PFSK-1 (cell line): ENCODE measurements around the gene SAP130.

ENCODE experiments used
- POLR2AphosphoS5 ChIP-seq: IDR thresholded peaks from 2 replicates; pipeline ENCODE4 v1.6.1; 2012; ENCODE audit warnings: low read depth, mild to moderate bottlenecking, control low read depth, low read length, moderate library complexity
- TF ChIP-seq, protein P1 (sequence below), 2 experiments: IDR thresholded peaks; 2 replicates each; pipeline versions ENCODE4 v1.6.1 to v1.8.0; 2011 to 2012; ENCODE audit warnings: low read depth in 2 of 2, low read length in 2 of 2, control low read depth in 1 of 2, inconsistent platforms in 1 of 2, mild to moderate bottlenecking in 1 of 2, moderate library complexity in 1 of 2; ENCODE audit not compliant: insufficient read depth in 1 of 2

DNA sequence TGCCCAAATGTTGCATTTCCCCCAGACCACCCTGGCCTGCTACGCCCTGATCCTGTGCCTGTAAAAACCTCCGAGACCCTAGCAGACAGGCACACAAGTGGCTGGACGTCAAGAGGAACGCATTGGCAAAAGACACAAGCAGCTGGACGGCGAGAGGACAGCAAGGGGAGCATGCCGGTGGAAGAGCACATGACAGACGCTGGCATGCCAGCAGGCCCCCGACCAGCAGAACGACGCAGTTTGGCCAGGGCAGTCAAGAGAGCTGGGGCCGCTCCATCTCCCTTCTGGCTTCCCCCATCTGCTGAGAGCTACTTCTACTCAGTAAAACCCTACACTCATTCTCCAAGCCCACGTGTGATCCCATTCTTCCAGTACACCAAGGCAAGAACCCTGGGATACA is 42.1 kb downstream of the SAP130 start:
- no peak for TF ChIP-seq POLR2AphosphoS5
- TF ChIP-seq, protein P1, sequence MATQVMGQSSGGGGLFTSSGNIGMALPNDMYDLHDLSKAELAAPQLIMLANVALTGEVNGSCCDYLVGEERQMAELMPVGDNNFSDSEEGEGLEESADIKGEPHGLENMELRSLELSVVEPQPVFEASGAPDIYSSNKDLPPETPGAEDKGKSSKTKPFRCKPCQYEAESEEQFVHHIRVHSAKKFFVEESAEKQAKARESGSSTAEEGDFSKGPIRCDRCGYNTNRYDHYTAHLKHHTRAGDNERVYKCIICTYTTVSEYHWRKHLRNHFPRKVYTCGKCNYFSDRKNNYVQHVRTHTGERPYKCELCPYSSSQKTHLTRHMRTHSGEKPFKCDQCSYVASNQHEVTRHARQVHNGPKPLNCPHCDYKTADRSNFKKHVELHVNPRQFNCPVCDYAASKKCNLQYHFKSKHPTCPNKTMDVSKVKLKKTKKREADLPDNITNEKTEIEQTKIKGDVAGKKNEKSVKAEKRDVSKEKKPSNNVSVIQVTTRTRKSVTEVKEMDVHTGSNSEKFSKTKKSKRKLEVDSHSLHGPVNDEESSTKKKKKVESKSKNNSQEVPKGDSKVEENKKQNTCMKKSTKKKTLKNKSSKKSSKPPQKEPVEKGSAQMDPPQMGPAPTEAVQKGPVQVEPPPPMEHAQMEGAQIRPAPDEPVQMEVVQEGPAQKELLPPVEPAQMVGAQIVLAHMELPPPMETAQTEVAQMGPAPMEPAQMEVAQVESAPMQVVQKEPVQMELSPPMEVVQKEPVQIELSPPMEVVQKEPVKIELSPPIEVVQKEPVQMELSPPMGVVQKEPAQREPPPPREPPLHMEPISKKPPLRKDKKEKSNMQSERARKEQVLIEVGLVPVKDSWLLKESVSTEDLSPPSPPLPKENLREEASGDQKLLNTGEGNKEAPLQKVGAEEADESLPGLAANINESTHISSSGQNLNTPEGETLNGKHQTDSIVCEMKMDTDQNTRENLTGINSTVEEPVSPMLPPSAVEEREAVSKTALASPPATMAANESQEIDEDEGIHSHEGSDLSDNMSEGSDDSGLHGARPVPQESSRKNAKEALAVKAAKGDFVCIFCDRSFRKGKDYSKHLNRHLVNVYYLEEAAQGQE (IDR thresholded peaks at IDR 0.05; ENCODE audit: insufficient read depth in 1 of 2, low read depth in 2 of 2, low read length in 2 of 2), result no peak
